SK-N-SH treated with all-trans-retinoic acid at 6 μM for 48 hours (cell line): ENCODE measurements around the gene NIP7.

Experiments
- ATAC-seq: fragments of 200-7000 bp; cut with Tn5 transposase; 3 replicates; pipeline ENCODE4 v1.9.1; 2020; ENCODE audit warnings: mild to moderate bottlenecking, moderate library complexity
- ARNTL ChIP-seq: fragments of 450-650 bp; formaldehyde crosslinking; IDR thresholded peaks from 2 replicates; pipeline ENCODE4 v1.5.0; 2020; ENCODE audit warnings: low read depth, mild to moderate bottlenecking, moderate library complexity, borderline replicate concordance
- BACH2 ChIP-seq: fragments of 250-450 bp; sonication (Bioruptor Pico); IDR thresholded peaks from 2 replicates; pipeline ENCODE4 v1.9.0; 2021; ENCODE audit warnings: mild to moderate bottlenecking, borderline replicate concordance
- CREB5 ChIP-seq: fragments of 250-450 bp; sonication (Bioruptor Pico); IDR thresholded peaks from 2 replicates; pipeline ENCODE4 v1.5.1; 2020; ENCODE audit warnings: low read depth, mild to moderate bottlenecking, moderate library complexity
- CSDC2 ChIP-seq: fragments of 250-450 bp; sonication (Bioruptor Pico); IDR thresholded peaks from 2 replicates; pipeline ENCODE4 v1.5.0; 2020; ENCODE audit warnings: mild to moderate bottlenecking, moderate library complexity
- CSRNP3 ChIP-seq: fragments of 250-450 bp; sonication (Bioruptor Pico); IDR thresholded peaks from 2 replicates; pipeline ENCODE4 v1.5.1; 2021; ENCODE audit warnings: mild to moderate bottlenecking, moderate library complexity
- ESRRG ChIP-seq: fragments of 250-450 bp; sonication (Bioruptor Pico); IDR thresholded peaks from 2 replicates; pipeline ENCODE4 v1.6.1; 2021; ENCODE audit warnings: mild to moderate bottlenecking
- GLIS3 ChIP-seq: fragments of 250-450 bp; sonication (Bioruptor Pico); IDR thresholded peaks from 2 replicates; pipeline ENCODE4 v1.5.0; 2020; ENCODE audit warnings: mild to moderate bottlenecking, moderate library complexity
- ISL1 ChIP-seq: fragments of 250-450 bp; sonication (Bioruptor Pico); IDR thresholded peaks from 2 replicates; pipeline ENCODE4 v2.1.2; 2022; ENCODE audit warnings: mild to moderate bottlenecking, moderate library complexity
- OSR1 ChIP-seq: fragments of 250-450 bp; sonication (Bioruptor Pico); IDR thresholded peaks from 2 replicates; pipeline ENCODE4 v1.8.0; 2022; ENCODE audit warnings: moderate library complexity, mild to moderate bottlenecking, inconsistent platforms
- PATZ1 ChIP-seq: fragments of 250-450 bp; sonication (Bioruptor Pico); IDR thresholded peaks from 2 replicates; pipeline ENCODE4 v1.8.0; 2020; ENCODE audit warnings: mild to moderate bottlenecking, moderate library complexity, borderline replicate concordance
- PPARA ChIP-seq: fragments of 250-450 bp; sonication (Bioruptor Pico); IDR thresholded peaks from 2 replicates; pipeline ENCODE4 v1.5.0; 2020; ENCODE audit warnings: mild to moderate bottlenecking, borderline replicate concordance
- RARB ChIP-seq: fragments of 250-450 bp; sonication (Bioruptor Pico); IDR thresholded peaks from 2 replicates; pipeline ENCODE4 v1.8.0; 2021; ENCODE audit warnings: mild to moderate bottlenecking, moderate library complexity
- SNAI2 ChIP-seq: fragments of 250-450 bp; sonication (Bioruptor Pico); IDR thresholded peaks from 2 replicates; pipeline ENCODE4 v1.5.0; 2020; ENCODE audit warnings: mild to moderate bottlenecking, moderate library complexity
- TCF4 ChIP-seq: fragments of 250-450 bp; sonication (Bioruptor Pico); IDR thresholded peaks from 2 replicates; pipeline ENCODE4 v1.8.0; 2021; ENCODE audit warnings: mild to moderate bottlenecking, moderate library complexity, borderline replicate concordance
- TOX ChIP-seq: fragments of 250-450 bp; sonication (Bioruptor Pico); IDR thresholded peaks from 2 replicates; pipeline ENCODE4 v1.8.0; 2021; ENCODE audit warnings: mild to moderate bottlenecking, moderate library complexity, borderline replicate concordance
- TSHZ2 ChIP-seq: fragments of 250-450 bp; sonication (Bioruptor Pico); IDR thresholded peaks from 2 replicates; pipeline ENCODE4 v1.5.0; 2020; ENCODE audit warnings: mild to moderate bottlenecking, moderate library complexity
- ZC3H10 ChIP-seq: fragments of 250-450 bp; sonication (Bioruptor Pico); IDR thresholded peaks from 2 replicates; pipeline ENCODE4 v1.5.1; 2021; ENCODE audit warnings: mild to moderate bottlenecking, moderate library complexity
- ZFP3 ChIP-seq: fragments of 250-450 bp; sonication (Bioruptor Pico); IDR thresholded peaks from 2 replicates; pipeline ENCODE4 v1.5.0; 2020; ENCODE audit warnings: mild to moderate bottlenecking, moderate library complexity
- ZFP30 ChIP-seq: fragments of 450-650 bp; formaldehyde crosslinking; IDR thresholded peaks from 2 replicates; pipeline ENCODE4 v1.5.0; 2022; ENCODE audit warnings: mild to moderate bottlenecking, moderate library complexity
- ZNF70 ChIP-seq: fragments of 450-650 bp; formaldehyde crosslinking; IDR thresholded peaks from 2 replicates; pipeline ENCODE4 v1.5.0; 2020; ENCODE audit warnings: mild to moderate bottlenecking, moderate library complexity

The NIP7 gene

GRCh38 chr16:69316595-69317034 lies 23.0 kb upstream of the NIP7 start (continued):
- TF ChIP-seq CREB5 (CRISPR knock-in tag): no peak
- no peak for TF ChIP-seq ZFP30 (CRISPR knock-in tag)
- TF ChIP-seq ARNTL (CRISPR knock-in tag): no peak
- TF ChIP-seq CSDC2: no peak
- TF ChIP-seq ZNF70 (CRISPR knock-in tag): no peak
- TF ChIP-seq ZC3H10 (CRISPR knock-in tag): no peak

- no peak for ATAC-seq
- TF ChIP-seq BACH2 (no peak), SNAI2 (CRISPR knock-in tag) (no peak), TCF4 (CRISPR knock-in tag) (no peak), ZFP3 (CRISPR knock-in tag) (no peak), CSDC2 (no peak), TSHZ2 (CRISPR knock-in tag) (no peak)
Observed at GRCh38 chr16:69318177-69318910, 21.2 kb upstream of the NIP7 start.

- no peak; the same call in 2 of the 3 replicates for ATAC-seq
- no peak for TF ChIP-seq ESRRG (CRISPR knock-in tag)
- no peak for TF ChIP-seq OSR1 (CRISPR knock-in tag)
- TF ChIP-seq ISL1: no peak
- TF ChIP-seq BACH2: no peak
- no peak for TF ChIP-seq ZFP30 (CRISPR knock-in tag)
- TF ChIP-seq ZNF70 (CRISPR knock-in tag): no peak
- no peak for TF ChIP-seq ARNTL (CRISPR knock-in tag)
- no peak for TF ChIP-seq TOX (CRISPR knock-in tag)
- no peak for TF ChIP-seq TSHZ2 (CRISPR knock-in tag)
- no peak for TF ChIP-seq CSRNP3 (CRISPR knock-in tag)
- TF ChIP-seq GLIS3 (CRISPR knock-in tag): no peak
- TF ChIP-seq CSDC2: no peak
- no peak for TF ChIP-seq SNAI2 (CRISPR knock-in tag)
- no peak for TF ChIP-seq CREB5 (CRISPR knock-in tag)
- TF ChIP-seq PPARA (CRISPR knock-in tag): no peak
- no peak for TF ChIP-seq PATZ1 (CRISPR knock-in tag)
- TF ChIP-seq RARB (CRISPR knock-in tag): no peak
- TF ChIP-seq, all 23 proteins: peak for 0
Observed at GRCh38 chr16:69318911-69319289, 20.7 kb upstream of the NIP7 start.
